Stimulated activated CD8-positive, alpha-beta memory T cell treated with anti-CD3 and anti-CD28 coated beads, Interleukin-12 subunit alpha, Interleukin-12 subunit beta, amount 100 ng/mL, for 4 hours (primary cell): ENCODE data around the gene RAB11FIP3.

Source experiments
- DNase-seq: peaks from one replicate; pipeline ENCODE4 v3.0.0-alpha.2; 2020; ENCODE audit warnings: low read depth

RAB11FIP3 gene

DNA sequence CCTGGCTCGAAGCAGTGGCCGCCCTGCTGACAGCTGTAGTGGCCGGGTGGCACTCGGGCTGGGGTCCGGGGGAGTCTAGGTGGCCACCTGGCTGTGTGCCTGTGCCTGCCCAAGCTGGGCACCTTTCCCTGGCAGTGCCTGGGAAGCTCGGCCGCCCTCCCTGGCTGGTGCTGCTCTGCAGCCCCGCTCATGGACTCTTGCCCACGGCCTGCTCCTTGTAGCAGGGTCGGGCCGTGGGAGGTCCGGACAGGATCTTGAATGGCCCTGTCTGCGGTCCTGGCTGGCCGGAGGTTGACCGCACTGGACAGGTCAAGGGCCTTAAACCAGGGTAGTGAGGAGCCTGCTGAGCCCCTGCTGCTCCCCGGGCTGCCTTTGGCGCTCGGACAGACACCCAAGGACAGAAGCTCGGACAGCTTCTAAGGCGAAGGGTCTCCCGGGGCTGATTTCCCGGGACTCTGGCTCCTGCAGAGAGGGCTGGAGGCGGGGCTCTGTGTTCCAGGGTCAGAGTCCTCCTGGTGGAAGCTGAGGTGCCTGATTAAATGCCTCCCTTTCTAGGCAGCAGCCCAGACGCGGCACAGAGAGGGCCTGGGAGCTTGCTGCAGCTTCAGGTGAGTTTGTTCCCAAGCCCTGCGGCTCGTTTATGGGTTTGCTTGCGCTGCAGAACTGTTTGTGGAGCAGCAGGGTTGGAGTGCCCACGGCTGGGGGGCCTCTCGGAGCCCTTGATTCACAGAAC, 108.1 kb downstream of the RAB11FIP3 start:
- no peak for DNase-seq

DNA sequence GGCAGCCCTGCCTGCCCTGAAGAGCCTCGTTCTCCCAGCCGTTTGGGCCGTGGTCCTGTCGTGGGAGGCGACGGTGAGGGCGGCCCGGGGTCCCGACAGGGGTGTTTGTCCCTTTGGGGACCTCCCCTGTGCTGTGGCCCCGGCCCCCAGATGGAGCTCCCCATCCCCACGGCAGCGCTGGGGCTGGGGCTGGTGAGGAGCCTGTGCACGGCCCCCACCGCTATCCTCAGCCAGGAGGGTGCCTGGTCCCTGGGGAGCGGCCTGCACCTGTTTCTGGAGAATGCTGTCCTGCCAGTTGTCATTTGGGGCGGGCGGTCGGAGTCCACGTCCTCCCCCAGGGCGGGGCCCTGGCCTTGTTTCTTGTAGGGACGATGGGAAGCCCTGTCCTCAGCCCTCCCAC, 108.7 kb downstream of the RAB11FIP3 start:
- no peak for DNase-seq

DNA sequence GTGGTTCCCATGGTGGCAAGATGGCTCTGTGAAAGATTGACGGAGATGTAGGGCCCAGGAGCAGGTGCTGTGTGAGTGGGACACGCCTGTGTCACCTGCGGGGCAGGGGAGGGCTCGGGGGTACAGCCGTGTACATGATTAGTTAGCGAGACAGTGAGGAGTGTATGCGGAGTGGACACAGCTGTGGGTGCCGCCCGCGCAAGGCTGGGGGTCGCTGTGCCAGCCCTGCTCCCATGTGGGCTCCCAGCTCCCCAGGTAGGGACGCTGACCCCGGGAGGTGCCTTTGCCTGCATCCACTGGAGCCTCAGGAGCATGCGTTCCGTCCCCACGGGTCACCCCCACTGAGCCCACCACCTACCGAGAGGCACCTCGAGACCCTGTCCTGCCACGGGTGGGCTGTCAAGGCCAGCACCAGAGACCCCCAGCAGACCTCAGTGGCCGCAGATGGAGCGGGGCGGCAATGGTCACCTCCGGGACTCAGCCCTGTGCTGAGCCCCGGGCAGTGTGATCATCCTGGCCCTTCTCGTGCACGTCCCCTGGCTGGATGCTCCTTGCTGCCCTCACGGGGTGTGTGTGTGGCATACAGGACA, 109.5 kb downstream of the RAB11FIP3 start:
- DNase-seq = no peak

DNA sequence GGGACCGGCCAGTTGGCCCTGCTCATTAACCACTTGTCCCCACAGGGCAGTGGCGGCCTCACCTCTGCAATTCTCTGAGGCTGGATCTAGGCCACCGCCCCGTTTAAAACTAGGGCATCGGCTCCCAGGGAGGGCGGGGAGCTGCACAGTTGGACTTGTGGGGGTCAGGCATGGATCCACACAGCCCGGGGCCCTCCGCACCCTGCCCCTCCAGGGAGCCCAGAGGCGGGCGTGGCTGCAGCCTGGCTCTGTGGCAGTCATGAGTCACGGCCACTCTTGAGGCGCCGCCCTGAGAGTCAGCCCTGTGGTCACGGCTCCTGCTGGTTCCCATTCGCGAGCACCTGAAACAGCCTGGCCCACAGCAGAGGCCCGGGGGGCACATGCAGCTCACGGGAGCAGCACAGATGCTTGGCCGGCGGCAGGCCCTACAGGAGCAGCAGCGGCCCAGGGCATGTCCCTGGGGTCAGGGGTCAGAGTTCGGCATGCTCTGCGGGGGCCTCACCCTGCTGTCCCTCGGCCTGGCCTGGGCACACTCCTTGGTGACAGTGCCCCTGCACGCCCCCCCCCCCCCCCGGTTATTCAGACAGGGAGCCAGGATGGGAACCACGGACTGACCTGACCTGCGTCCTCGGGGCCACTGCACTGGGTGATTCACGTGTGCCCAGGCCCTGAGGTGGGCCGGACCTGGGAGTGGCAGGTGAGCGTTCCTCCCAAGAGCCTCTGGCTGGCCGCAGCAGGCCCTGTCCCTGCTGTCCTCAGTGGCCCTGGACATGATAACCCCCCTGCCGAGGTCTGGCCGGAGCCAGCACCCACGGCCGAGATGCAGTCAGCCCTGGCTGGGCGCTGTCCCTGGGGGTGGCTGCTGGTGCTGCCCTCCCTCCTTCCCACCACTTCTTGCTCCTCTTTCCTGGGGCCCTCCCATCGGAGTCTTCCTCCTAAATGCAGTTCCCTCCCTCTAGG, 110.3 kb downstream of the RAB11FIP3 start:
- no peak for DNase-seq

DNA sequence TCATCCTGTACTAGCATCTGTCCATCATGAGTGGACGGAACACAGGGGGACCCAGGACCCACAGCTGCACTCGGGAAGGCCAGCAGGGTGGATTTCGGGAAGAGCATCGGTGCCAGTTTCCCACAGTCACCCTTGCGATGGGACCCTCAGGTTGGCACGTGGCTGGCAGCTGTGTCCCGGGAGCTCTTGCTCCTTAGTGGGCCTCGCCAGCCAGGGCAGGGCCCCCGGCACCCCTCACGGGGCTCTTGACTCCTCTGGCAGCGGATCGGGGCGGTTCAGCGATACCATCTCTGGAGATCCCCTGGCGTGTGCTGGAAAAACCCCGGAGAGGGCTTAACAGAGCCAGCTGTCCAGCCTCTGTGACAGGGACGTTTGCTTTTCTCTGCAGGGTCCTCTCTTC, 111.3 kb downstream of the RAB11FIP3 start:
- DNase-seq = no peak

DNA sequence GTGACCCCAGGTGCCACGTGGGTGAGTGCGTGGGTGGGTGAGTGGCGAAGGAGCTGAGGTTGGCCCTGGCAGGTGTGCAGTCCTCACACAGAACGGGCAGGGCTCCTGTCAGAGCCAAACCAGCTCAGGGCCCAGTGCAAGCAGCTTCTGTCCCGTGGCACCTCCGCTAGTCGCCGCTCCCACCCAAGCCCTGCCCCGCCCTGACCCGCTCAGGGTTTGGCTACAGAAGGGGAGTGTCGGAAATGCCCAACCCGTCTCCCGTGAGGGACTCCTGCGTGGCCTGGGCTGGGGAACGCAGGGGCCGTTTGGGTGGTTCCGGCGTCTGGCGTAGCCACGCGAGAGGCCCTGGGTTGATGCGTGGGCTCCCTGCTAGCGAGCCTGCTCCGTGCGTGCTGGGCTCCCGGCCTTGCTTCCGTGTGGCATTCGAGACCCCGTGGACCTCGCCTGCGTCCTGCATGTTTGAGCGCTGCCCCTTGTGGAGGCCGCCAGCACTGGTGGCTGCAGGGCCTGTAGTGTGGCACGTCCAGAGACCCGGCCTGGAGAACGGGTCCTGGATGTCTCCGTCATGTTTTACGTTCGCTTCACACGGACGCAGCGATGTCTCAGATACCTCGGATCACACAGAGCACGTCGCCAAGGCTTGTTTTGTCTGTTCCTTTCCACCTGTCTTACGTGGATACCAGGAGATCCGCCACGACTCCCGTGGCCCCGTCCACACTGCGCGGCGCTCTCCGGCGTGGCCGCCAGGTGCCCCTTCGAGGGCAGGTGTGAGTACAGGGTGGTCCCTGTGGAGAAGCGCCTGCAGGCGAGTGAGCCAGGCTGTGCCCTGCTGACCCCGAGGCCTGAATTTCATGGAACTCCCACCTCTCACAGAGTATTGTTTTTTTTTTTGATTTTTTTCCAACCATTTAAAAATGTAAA, 112.2 kb downstream of the RAB11FIP3 start:
- DNase-seq = no peak

DNA sequence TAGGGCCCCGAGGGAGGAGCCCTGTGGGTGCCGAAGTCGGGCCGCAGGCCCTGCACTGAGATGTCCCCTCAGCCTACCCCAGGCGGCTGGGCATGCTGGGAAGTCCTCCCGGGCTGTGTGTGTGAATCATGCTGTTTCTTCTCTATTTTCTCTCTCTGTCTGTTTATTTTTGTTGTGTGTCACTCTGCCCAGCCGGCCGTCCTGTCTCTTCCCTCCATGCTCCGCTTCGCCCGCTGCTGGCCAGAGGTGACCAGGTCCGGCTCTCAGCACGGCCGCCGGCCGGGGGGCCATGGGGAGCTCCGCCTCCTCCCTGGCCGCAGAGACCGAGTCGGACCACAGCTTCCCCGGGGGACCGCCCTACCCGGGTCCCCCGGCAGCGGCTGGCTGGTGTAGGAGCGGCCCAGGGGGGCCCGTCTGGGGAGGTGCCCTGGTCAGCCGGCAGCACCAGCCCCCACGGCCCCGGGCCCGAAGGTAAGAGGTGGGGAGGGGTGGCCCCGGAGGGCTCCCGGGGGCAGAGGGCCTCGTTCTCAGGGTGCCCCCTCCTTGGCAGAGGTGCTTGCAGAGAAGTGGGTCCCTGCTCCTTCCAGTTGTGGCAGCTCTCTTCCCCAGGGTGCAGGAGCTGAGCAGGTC, 114.6 kb downstream of the RAB11FIP3 start:
- no peak for DNase-seq

DNA sequence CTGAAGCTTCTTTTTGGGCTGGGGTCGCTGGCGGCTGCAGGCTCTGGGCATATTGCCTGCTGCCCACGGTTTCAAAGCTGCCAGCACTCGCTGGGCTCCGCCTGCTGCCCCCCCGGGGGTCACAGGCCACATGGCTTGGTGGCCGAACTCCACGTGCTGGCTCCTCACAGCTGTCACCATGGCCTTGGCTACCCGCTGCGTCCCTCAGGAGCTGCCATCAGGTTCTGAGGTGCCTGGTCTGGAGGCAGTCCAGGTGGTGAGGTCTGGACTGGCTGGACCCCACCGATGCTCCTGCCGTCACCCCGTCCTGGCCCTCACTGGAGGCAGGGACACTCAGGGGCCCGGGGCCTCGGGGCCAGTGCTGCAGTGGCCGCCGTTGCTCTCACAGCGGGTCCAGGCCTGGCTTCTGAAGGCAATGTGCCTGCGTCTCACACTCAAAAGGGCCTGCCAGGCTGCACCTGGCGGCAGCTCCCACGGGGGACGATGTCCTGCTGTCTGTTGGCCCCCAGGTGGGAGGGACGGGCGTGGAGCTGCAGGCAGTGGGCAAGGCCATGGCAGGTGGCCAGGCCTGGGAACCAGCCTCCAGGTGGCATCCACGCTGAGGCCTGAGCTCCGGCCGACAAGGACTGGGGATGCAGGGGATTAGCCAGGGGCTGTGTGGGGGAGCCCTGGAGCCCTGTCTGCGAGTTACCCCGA, 115.3 kb downstream of the RAB11FIP3 start:
- no peak for DNase-seq

DNA sequence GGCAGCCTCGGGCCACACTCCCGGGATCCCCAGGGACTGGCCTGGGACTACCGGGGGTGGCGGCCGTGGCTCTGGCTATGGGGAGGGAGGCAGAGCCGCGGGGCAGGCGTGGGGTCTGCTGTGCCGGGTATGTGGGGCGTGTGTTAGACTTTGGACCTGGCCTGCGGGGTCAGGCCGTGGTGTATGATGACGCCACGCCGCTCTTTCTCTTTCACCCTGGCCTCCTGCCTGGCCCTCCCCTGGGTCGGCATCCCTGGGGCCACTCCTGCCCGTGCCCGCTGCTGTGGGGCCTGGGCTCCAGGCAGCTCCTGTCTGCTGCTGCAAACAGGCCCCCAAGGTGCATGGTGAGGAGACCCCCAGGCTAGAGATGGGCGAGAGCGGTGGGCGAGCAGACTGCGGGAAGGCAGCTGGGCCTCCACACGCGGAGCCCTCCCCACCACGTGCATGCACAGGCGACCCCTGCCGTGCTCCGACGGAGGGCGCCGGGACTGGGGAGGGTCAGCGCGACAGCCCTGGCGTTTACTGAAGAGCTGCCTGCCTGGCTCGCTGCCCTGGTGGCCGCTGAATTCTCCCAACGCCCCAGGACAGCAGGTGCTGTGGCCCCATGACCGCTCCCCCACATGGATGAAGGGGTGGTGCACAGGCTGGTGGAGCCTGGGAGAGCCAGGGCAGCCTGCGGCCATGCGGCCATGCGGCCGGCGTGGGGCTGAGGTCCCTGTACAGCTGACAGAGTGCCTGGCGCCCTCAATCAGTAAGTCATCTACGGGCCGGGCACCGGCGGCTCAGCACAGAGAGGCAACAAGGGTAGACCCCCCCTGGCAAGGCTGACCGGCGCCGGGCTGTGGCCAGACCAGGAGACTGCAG, 118.1 kb downstream of the RAB11FIP3 start:
- DNase-seq = no peak

DNA sequence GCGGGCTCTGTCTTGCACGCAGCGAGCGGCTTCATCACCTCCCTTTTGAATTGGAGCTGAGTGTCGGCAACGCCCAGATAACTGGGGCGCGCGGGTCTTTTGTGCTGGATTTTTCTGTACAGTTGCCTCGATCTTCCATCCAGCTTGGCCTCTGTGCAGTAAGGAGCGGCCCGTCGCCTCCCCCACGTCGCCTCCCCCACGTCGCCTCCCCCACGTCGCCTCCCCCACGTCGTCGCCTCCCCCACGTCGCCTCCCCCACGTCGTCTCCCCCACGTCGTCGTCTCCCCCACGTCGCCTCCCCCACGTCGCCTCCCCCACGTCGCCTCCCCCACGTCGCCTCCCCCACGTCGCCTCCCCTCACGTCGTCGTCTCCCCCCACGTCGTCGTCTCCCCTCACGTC, 119.1 kb downstream of the RAB11FIP3 start:
- DNase-seq = no peak

DNA sequence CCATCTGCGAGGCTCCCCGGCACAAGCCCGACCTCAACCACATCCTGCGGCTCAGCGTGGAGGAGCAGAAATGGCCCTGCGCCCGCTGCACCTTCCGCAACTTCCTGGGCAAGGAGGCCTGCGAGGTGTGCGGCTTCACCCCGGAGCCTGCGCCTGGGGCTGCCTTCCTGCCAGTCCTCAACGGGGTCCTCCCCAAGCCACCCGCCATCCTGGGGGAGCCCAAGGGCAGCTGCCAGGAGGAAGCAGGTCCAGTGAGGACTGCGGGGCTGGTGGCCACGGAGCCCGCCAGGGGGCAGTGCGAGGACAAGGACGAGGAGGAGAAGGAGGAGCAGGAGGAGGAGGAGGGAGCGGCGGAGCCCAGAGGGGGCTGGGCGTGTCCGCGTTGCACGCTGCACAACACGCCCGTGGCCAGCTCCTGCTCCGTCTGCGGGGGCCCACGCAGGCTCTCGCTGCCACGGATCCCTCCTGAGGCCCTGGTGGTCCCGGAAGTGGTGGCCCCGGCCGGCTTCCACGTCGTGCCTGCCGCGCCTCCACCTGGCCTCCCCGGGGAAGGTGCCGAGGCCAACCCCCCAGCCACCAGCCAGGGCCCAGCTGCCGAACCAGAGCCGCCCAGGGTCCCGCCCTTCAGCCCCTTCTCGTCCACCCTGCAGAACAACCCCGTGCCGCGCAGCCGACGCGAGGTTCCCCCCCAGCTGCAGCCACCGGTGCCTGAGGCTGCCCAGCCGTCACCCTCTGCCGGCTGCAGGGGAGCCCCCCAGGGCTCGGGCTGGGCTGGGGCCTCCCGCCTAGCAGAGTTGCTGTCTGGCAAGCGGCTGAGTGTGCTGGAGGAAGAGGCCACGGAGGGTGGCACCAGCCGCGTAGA, 121.7 kb downstream of the RAB11FIP3 start:
- no peak for DNase-seq

DNA sequence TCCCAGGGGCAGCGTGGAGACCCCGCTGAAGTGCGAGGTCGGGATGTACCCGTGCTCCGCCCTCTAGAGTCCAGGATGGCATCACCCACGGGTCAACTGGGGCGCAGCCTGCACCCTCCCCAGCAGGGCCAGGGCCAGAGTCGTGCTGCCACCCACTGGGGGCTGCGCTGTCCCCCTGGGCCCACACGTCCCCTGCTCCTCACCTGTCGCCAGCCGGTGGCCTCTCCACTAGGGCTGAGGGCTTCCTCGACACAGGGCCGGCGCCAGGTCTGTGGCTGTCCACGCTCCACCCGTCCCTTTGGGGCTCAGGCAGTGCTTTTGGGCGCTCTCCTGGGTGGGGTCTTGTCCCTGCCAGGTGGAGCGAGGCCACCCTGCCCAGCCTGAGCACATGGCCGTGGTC, 123.1 kb downstream of the RAB11FIP3 start:
- DNase-seq = no peak

DNA sequence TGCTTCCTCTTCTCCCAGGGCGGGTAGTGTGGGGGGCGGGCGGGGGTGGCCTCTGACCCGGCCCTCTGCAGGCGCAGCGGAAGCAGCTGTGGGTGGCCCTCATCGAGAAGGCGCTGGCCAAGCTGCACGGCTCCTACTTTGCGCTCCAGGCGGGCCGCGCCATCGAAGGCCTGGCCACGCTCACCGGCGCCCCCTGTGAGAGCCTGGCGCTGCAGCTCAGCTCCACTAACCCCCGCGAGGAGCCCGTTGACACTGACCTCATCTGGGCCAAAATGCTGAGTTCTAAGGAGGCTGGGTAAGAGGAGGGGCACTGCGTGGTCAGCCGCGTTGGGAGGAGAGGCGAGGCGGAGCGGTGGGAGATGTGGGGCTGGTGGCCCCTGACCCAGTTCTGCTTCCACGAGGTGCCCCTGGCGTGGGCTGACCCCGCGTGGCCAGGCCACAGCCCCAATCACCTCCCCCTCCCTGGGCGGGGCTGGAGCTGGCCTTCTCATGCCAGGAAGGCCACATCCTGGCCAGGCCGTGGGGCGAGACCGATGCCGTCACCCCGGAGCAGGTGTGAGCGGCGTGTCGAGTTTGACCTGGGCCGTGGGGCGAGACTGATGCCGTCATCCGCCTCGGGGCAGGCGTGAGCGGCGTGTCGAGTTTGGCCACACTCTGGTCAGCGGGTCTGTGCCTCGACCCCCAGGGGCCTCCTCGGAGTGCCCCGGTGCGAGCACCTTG, 124.3 kb downstream of the RAB11FIP3 start:
- DNase-seq = no peak

DNA sequence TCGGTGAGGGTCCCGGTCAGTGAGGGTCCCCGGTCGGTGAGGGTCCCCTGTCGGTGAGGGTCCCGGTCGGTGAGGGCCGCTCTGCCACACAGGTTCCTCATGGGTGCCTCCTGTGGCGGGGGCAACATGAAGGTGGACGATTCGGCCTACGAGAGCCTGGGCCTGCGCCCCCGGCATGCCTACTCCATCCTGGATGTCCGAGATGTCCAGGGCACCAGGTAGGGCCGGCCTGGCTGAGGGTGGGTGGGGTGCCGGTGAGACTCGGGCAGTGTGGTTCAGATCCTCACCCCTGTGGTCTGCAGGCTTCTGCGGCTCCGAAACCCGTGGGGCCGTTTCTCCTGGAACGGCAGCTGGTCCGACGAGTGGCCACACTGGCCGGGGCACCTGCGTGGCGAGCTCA, 125.8 kb downstream of the RAB11FIP3 start:
- DNase-seq = no peak

DNA sequence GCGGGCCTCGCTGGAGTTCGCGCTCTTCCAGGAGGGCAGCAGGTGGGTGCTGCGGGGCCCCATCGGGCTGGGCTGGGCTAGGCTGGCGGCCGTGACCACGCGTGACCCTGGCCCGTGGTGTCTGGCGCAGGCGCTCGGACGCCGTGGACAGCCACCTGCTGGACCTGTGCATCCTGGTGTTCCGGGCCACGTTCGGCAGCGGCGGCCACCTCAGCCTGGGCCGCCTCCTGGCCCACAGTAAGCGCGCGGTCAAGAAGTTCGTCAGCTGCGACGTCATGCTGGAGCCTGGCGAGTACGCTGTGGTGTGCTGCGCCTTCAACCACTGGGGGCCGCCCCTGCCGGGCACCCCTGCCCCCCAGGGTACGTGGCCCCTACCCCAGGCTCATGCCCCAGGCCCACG, 126.7 kb downstream of the RAB11FIP3 start:
- DNase-seq = no peak

DNA sequence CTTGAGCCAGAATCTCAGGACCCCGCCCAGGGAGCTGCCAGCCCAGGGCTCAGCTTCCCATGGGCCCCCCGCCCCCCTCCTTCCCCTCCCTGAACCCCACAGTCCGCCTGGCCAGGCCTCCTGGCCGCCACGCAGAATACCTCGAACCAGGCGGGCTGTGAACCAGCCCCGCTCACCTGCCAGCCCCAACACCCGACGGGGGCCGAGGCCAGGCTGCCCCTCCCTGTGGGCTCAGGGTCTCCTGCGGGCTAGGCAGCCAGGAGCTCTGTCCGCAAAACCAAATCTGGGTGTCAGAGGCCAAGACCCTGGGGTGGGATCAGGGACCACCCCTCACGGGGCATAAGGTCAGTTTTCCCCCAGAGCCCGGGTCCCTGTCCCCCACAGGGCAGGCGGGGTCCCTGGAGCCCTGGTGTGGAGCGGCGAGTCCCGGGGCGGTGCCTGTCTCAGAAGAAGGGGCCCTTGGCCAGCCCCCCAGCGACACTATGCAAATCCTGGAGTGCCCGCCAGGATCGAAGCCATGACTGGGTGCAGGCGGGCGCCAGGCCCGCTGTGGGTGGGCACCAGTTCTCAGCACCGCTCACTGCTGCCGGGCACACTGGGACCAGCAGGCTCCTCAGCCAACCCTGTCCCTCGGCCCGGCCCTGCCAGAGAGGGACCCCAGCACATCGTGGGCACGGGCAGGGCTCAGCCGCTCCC, 128.3 kb downstream of the RAB11FIP3 start:
- DNase-seq = no peak

DNA sequence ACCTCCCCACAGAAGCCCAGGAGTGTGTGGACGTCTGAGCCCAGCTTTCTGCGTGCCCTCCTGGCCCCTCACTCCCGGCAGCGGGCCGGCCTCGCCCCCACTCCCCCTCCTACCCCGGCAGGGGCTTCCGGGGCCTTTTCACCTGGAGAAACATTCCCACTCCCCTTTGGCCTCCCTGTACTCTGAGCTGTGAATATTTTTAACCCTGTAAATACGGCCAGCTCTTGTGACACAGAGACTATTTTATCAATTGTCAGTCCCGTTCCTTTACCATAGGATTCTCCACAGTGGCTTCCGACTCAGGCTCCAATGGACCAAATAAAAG, 128.8 kb downstream of the RAB11FIP3 start:
- no peak for DNase-seq
